RPMI8226 (cell line): Measurements from ENCODE around the gene CYB561D2.

Experiments used
- DNase-seq: peaks from one replicate; pipeline ENCODE4 v3.0.0-alpha.2; 2015

Gene CYB561D2

GRCh38 chr3:50393061-50393460 is 42.4 kb downstream of the CYB561D2 start:
- DNase-seq: peak; percentile 50

GRCh38 chr3:50395070-50395860 is 44.6 kb downstream of the CYB561D2 start:
- DNase-seq: no peak

DNA sequence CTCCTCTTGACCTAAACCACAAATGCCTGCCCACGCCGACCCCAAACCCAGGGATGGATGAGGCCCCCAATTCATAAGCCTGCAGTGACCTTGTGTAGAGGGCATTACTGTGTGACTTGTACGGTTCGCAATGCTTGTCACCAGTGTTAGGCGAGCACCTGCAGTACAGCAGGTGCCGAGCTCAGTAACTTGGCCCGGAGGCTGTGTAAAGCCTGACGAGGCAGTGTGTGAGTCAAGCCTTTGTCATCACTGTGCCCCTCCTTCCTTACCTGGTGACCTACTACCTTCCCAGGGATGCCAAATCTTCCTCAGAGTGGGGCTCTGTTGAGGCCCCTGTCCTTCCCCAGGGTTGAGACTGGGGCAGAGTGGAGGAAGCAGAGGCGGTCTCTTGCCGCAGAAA is 45.8 kb downstream of the CYB561D2 start:
- no peak for DNase-seq

DNA sequence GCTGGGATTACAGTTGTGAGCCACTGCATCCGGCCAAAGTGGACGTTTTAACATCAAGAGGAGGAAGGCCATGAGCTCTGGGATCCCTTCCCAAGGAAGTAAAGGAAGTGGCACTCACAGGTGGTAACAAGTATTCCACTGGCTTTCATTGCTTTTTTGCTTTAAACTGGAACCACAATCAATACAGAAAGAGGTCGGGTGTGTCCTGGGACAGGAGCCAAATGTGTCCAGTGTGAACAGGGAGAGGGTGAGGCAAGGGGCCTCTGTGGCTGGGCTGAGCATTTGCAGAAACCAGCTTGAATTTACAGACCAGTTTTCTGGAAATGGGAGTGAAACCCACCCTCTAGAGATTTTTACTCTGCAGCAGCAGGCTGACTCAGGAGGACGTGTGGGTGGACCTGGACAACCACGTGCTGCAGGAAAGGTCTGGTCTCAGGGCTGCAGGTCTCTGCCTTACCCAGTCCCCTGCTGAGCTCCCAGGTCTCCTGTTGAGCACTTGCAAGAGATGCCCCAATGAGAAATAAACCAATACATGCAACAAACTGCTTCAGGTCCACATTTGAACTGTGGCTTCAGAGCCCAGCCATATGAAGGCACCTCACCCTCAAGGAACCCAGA is 51.4 kb downstream of the CYB561D2 start:
- DNase-seq: no peak
